ENCODE measurements around the gene PRICKLE4. TPM values are rescaled to one million over a fixed set of nuclear protein-coding genes. Genes with fewer than 3 reads are reported as not detected.

Gene PRICKLE4
- total and polyA plus RNA-seq, 2 of the 13 experiments (the other 11 are each of a cell fraction or from before 2014, with no cell fraction given), result 0.92 to 1.2 TPM

GRCh38 chr6:41741625-41742490 is 38.7 kb upstream of the PRICKLE4 start (continued):
- TF ChIP-seq ZNF326 (CRISPR knock-in tag; IDR thresholded peaks at IDR 0.05; ENCODE audit: borderline replicate concordance) (no peak), KDM4B (CRISPR knock-in tag; IDR thresholded peaks at IDR 0.05) (no peak), ATF1 (CRISPR knock-in tag; IDR thresholded peaks at IDR 0.05) (no peak), FOXM1 (CRISPR knock-in tag; IDR thresholded peaks at IDR 0.05) (no peak), ZNF557 (CRISPR knock-in tag; IDR thresholded peaks at IDR 0.05) (no peak), PTBP1 (IDR thresholded peaks at IDR 0.05; ENCODE audit: low read depth, low read length, poor library complexity, severe bottlenecking) (no peak), ZNF335 (CRISPR knock-in tag; IDR thresholded peaks at IDR 0.05) (0 out of 2 replicates have a peak, but pooled peaks have one; percentile 16), TAF1 (CRISPR knock-in tag; IDR thresholded peaks at IDR 0.05) (0 out of 2 replicates have a peak, but pooled peaks have one; percentile 19), NFYC (CRISPR knock-in tag; IDR thresholded peaks at IDR 0.05) (no peak; the same call in 1 of the 2 replicates), CSRNP2 (CRISPR knock-in tag; conservative IDR thresholded peaks at IDR 0.05; ENCODE audit: low read depth) (no peak), ZKSCAN1 (IDR thresholded peaks at IDR 0.05; ENCODE audit: low read length) (no peak), BRCA1 (CRISPR knock-in tag; IDR thresholded peaks at IDR 0.05) (no peak), ZBTB46 (CRISPR knock-in tag; IDR thresholded peaks at IDR 0.05; ENCODE audit: borderline replicate concordance) (no peak), RNF219 (CRISPR knock-in tag; IDR thresholded peaks at IDR 0.05) (no peak), ATF3 (CRISPR knock-in tag; IDR thresholded peaks at IDR 0.05) (no peak), AKNA (CRISPR knock-in tag; IDR thresholded peaks at IDR 0.05; ENCODE audit: borderline replicate concordance) (no peak), THAP7 (CRISPR knock-in tag; IDR thresholded peaks at IDR 0.05) (no peak)

All from HepG2 (cell line).